Measurements from ENCODE around the gene TXNDC17. TPM values are rescaled to one million over a fixed set of nuclear protein-coding genes. Genes with fewer than 3 reads are reported as not detected.
A peak's percentile ranks its signal among the peaks of the same experiment; 100 is the strongest.
"Not testable (repeated sequence)": the region's sequence is repeated elsewhere in the genome, so short reads cannot be mapped to it uniquely, and the experiment has no call there.

TXNDC17 gene
- 10 to 100 TPM; 49.1 to 91.7 (median 82.0) TPM for polyA plus RNA-seq (ENCODE audit: insufficient read length in 4 of 4)

GRCh38 chr17:6640536-6641246 lies at the start of gene TXNDC17, which contains the start of gene KIAA0753:
Gene TXNDC17 (plus strand): TSS chr17:6641060. CDS start chr17:6641083, 23 bp downstream.
Gene KIAA0753 (minus strand): TSS chr17:6640711. CDS start chr17:6635103, 5,608 bp downstream.
- peak; percentile 83 to 94 (median 86) for DNase-seq (ENCODE audit: low read depth in 4 of 4, low spot score in 3 of 4)

- DNase-seq (ENCODE audit: low read depth in 4 of 4, low spot score in 3 of 4), result no peak
Measured at GRCh38 chr17:6591599-6592158, 49.2 kb upstream of the TXNDC17 start.

GRCh38 chr17:6592173-6592572 lies 48.7 kb upstream of the TXNDC17 start:
- no peak for DNase-seq (ENCODE audit: low read depth in 4 of 4, low spot score in 3 of 4)

- not testable (repeated sequence) for DNase-seq (ENCODE audit: low read depth in 4 of 4, low spot score in 3 of 4)
Measured at GRCh38 chr17:6593371-6593770, 47.5 kb upstream of the TXNDC17 start.

- no peak for DNase-seq (ENCODE audit: low read depth in 4 of 4, low spot score in 3 of 4)
Measured at GRCh38 chr17:6596081-6596480, 44.8 kb upstream of the TXNDC17 start.

- no peak for DNase-seq (ENCODE audit: low read depth in 4 of 4, low spot score in 3 of 4)
Measured at GRCh38 chr17:6596511-6596910, 44.3 kb upstream of the TXNDC17 start.

GRCh38 chr17:6596941-6597340 lies 43.9 kb upstream of the TXNDC17 start:
- DNase-seq (ENCODE audit: low read depth in 4 of 4, low spot score in 3 of 4), result no peak

- no peak for DNase-seq (ENCODE audit: low read depth in 4 of 4, low spot score in 3 of 4)
Measured at GRCh38 chr17:6597727-6598126, 43.1 kb upstream of the TXNDC17 start.

GRCh38 chr17:6599364-6599763 lies 41.5 kb upstream of the TXNDC17 start:
- DNase-seq (ENCODE audit: low read depth in 4 of 4, low spot score in 3 of 4), result no peak

GRCh38 chr17:6602141-6602540 lies 38.7 kb upstream of the TXNDC17 start:
- DNase-seq (ENCODE audit: low read depth in 4 of 4, low spot score in 3 of 4), result no peak

- DNase-seq (ENCODE audit: low read depth in 4 of 4, low spot score in 3 of 4), result peak in 1 of 4 donors; percentile 5
Measured at GRCh38 chr17:6603744-6604325, 37.0 kb upstream of the TXNDC17 start.

- no peak for DNase-seq (ENCODE audit: low read depth in 4 of 4, low spot score in 3 of 4)
Measured at GRCh38 chr17:6605142-6605541, 35.7 kb upstream of the TXNDC17 start.

GRCh38 chr17:6608321-6608720 lies 32.5 kb upstream of the TXNDC17 start:
- DNase-seq (ENCODE audit: low read depth in 4 of 4, low spot score in 3 of 4), result no peak

- no peak for DNase-seq (ENCODE audit: low read depth in 4 of 4, low spot score in 3 of 4)
Measured at GRCh38 chr17:6610011-6610410, 30.8 kb upstream of the TXNDC17 start.

- DNase-seq (ENCODE audit: low read depth in 4 of 4, low spot score in 3 of 4), result no peak
Measured at GRCh38 chr17:6611231-6611630, 29.6 kb upstream of the TXNDC17 start.

GRCh38 chr17:6623941-6624340 lies 16.9 kb upstream of the TXNDC17 start:
- no peak for DNase-seq (ENCODE audit: low read depth in 4 of 4, low spot score in 3 of 4)

GRCh38 chr17:6626616-6627015 lies 14.2 kb upstream of the TXNDC17 start:
- no peak for DNase-seq (ENCODE audit: low read depth in 4 of 4, low spot score in 3 of 4)

GRCh38 chr17:6627019-6627418 lies 13.8 kb upstream of the TXNDC17 start:
- DNase-seq (ENCODE audit: low read depth in 4 of 4, low spot score in 3 of 4), result no peak

- DNase-seq (ENCODE audit: low read depth in 4 of 4, low spot score in 3 of 4), result no peak
Measured at GRCh38 chr17:6630390-6630789, 10.5 kb upstream of the TXNDC17 start.

- no peak for DNase-seq (ENCODE audit: low read depth in 4 of 4, low spot score in 3 of 4)
Measured at GRCh38 chr17:6632530-6632929, 8.3 kb upstream of the TXNDC17 start.

GRCh38 chr17:6633263-6633662 lies 7.6 kb upstream of the TXNDC17 start:
- no peak for DNase-seq (ENCODE audit: low read depth in 4 of 4, low spot score in 3 of 4)

- DNase-seq (ENCODE audit: low read depth in 4 of 4, low spot score in 3 of 4), result no peak
Measured at GRCh38 chr17:6636105-6636504, 4.8 kb upstream of the TXNDC17 start.
